HG03439 (cell line): Measurements from ENCODE around the gene MARK3.

ENCODE experiments used
- ATAC-seq: cut with Tn5 transposase; IDR thresholded peaks from one replicate; pipeline ENCODE4 v1.9.1; 2021; ENCODE audit warnings: mild to moderate bottlenecking, moderate library complexity; ENCODE audit not compliant: unreplicated experiment

MARK3 gene

DNA sequence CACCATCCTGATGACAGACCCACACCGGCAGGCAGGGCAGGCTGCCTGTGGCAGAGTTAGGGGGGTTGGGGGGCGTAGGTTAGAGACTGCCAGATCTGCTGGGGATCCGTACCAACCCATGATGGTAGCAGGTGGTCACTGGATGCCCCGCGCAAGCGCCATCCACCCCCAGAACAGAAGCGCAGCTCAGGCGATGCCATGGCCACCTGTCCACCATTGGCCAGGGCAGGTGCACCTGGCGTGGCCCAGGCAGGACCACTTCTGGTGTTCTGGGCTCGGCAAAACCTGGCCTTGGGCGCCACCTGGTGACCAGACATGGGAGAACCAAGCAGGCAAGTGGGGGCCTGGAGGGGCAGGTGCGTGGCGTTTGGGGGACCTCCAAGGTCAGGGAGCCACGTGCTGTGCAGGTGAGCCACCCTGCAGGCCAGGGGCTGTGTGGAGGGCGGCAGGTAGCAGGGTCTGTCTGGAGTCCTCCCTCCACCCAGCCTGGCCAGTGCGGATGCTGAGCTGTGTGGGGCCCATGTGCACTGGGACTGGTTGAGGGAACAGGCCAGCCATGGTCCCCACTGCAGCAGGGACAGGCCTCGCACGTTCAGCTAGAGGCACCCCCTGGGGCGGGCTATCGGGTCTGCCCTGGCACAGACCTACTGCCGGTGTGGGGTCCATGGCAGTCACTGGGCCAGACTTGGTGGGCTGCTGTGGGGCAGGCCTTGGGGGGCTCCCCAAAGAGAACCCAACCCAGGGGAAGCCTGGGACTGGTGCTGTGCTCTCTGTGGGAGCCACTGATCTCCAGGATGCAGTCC, 161.6 kb downstream of the MARK3 start:
- no peak for ATAC-seq

- ATAC-seq, result no peak
These were observed 162.3 kb downstream of the MARK3 start for GRCh38 chr14:103547455-103547940.

DNA sequence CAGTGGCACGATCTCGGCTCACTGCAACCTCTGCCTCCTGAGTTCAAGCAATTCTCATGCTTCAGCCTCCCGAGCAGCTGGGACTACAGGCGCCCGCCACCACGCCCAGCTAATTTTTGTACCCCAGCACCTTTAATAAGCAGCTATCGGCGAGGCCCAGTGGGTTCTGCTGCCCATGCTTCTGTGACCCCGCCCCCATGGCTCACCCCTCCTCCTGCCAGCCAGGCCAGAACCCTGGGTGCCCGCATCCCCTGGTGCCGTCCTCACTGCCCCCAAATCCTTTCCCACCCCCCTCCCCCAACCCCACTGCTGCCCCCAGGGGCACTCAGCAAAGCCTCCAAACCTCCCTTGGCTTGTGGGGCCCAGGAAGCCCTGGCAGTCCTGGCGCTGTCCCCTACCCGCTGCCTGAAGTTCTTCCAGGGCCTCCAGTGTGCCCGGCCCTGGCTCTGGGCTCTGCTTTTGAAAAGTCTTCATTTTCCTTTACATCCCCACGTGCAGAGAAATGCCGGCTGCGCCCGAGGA, 162.8 kb downstream of the MARK3 start:
- no peak for ATAC-seq

DNA sequence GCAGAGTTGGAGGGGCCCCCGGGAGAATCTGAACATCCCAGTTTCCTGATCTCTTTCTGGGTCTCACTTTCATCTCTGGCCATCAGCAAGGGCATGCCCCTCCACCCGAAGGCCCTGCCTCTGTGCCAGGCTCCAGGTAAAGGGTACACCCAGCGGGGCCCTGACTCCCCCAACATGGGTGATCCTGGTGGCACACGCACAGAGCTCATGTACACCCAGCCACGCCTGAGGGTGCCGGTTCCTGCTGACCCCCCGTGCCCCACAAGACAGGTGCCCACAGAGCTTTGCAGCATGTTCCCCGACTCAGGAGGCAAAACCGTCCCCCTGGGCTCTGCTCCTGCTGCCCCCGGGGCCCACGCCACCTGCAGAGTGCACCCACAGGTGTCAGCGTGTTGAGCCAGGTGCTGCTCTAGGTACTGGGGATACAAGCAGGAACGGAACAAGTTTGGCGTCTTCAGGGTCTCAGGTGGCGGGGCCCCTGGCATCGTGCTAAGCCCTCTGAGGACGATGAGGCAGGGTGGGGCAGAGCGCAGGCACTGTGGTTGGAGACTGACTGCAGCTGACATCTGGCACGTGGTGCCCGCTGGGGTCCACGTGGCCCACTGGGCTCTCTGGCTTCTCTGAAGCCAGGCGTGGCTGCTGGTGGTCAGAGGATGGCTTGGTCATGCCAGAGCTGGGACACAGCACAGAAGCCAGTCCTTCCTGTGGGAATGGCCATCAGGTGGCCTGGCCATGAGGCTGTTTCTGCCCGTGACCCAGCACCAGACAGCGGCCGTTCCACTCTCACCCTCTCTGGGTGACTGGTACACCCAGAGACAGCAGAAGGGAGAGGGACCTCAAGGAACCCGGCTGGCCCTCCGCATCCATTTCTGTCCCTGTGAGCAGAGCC, 163.5 kb downstream of the MARK3 start:
- no peak for ATAC-seq

- ATAC-seq, result no peak
These were observed 164.4 kb downstream of the MARK3 start for GRCh38 chr14:103549361-103550311.

DNA sequence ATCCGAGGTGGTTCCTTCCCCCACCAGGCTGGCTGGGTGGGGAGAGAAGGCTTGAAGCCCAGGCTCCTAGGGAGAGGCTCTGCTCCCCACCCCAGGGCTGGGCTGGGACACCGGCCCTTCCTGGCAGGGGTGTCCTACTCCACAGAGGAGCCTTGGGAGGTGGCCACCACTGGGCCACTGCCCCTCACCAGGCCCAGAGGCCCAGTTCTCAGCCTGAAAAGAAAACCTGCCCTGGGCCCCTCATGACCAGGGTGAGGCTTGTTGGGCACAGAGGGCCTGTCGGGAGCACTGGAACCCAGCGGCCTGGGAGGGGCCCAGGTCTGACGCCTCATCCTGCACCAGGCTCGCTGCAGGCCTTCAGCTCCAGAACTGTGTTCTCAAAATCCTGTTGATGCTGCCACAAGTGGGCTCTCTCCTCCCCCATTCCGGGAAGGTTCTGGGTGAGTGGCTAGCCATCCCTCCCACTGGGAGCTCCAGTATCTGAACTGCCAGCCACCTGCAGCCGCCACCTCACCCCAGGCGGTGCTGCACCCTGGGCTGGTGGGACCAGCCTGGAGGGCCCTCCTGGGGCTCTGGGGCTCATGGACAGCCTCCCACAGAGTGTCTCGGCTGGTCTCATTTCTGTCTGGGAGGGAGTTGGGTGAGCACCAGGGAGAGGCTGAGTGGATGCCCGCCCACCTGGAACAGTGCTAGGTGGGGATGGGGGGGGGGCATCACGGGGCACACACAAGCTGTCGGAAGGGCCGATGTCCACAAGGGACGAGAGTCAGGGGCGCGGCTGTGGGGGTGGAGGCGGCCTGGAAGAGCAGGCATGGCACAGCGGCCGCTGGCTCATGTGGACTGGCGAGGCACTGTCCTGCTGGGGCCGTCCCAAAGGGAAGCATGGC, 165.5 kb downstream of the MARK3 start:
- no peak for ATAC-seq

GRCh38 chr14:103551338-103551762, 166.1 kb downstream of the MARK3 start:
- ATAC-seq, result no peak

DNA sequence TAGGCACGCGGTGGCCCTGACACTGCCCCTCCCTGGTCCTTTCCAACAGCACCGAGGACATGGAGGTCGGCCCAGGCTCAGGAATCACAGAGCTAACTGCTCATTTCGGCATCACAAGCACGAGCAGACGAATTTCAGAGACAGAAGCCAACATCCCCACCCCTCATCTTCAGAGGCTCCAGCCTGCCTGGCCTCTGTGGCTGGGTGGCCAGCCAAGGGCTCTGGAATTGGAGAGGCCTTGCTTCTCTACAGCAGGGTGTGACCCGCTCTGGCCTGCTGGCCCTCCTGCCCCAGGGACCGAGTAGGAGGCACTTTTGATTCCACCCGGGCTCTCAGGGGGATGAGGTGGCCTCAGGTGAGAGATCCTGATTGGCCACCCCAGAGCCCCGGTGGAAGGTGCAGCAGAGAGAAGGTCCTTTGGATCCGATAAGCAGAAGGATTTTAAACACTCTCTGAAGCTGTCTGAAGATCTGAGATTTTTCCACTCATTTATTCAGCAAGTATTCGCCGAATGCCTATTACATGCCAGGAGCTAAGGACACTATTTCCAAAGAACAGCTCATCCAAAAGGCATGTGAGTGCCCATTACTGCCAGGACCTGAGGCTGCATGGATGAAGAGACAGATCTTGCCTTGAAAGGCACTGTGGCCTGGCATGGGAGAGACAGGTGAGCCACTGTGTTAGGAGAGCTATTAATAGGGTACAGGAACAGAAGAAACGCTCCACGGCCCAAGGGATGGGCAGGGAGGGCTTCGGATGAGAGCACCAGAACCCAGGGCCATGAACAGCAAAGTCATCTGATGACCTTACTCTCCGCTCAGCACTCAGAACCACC, 167.0 kb downstream of the MARK3 start:
- ATAC-seq, result no peak

DNA sequence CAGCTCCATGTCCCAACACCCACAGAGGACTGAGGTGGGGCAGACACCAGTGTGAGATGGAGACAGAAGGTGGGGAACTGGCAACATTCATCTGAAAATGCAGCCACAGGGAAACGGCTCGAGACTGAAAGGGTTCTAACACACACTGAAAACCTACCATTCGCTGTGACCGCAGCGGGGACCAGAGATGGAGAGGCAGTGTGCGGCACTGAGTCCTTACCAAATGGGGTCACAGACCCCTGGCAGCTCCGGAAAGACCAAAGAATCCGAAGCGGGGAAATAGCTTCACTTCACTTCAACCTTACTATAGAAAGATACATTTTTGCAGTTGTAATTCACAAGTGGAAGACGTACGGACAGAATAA, 167.6 kb downstream of the MARK3 start:
- no peak for ATAC-seq
